Retina (tissue), 1 donor: Measurements from ENCODE around the gene PARD3.

Experiments
- DNase-seq: peaks from one replicate; pipeline ENCODE4 v3.0.0-alpha.2; 2016

The PARD3 gene

DNA sequence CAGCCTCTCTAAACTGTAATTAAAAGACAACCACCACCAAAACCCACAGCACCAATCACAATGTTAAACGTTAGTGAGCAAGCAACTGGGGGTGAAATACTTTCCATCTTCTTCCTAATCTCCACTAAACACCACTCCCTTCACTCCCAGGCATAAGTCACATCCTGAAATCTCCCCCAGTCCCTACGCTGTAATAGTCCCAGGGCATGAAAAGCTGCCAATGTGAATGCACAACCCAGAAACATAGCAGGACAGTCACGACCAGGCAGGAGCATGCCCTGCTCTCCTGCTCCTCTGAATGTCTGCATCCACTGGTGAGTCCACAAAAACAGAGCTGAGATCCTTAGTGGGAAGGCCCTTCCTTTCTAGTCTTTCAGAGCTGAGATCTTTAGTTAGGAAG is 288.9 kb downstream of the PARD3 start:
- DNase-seq: no peak

DNA sequence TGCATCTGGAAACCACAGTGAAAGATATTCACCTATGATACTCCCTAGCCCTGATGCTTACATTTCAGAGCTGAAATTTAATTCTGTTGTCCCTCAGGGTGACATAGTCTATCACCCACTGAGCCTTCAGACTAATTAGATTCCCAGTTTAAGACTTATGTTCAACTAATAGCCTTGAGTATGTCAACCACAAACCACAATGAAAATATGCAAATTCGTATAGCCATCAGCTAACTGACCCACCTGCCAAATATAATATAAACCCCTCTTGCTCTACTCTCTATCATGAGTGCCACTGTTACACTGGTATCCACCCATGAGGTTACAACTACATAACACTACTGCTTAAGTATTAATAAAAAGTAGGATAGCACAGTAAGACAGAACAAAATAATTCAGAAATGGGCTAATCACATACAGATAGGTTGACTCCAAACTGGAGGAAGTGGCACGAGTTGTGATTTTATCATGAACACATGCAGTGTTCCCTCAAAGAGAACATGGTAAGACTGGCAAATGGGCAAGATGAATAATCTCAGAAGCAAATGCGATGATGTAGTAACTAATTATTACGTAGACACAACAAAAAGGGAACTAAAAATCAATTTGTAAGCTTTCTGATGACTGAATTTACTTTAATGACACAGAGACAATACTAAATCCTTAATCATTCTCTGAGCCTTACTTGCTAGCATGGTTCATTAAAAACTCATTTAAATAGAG is 290.6 kb downstream of the PARD3 start:
- no peak for DNase-seq

DNA sequence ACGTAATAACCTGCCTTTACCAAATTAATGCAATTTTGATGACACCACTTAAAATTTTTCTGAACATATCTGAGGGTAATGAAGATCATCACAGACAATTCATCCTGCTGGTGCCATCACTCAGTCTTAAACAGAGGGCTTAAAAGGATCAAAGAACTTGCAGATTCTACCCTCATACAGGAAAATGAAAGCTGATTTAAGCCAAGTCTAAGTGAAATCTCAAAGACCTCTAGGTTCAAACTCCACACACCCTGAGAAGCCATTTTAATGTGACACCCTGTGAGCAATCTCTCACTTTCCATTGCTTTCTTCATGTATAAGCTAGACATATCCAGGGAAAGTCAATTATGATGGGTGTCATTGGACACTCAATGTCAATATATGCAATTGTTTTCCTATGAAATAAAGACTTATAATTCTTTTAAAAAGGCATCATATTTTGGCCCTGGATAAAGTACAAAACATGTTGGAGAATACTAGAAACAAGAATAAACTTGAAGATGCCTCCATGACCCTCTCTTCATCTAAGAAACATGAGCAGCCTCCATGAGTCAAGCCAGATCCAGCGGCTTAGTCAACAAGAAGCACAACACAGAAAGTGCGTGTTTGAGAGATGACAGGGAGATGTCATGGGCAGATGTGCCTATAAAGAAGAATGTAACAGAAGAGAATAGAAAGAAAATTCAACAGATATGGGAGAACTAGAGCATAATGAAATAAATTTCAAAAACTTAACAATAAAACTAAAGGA is 291.9 kb downstream of the PARD3 start:
- DNase-seq: no peak

DNA sequence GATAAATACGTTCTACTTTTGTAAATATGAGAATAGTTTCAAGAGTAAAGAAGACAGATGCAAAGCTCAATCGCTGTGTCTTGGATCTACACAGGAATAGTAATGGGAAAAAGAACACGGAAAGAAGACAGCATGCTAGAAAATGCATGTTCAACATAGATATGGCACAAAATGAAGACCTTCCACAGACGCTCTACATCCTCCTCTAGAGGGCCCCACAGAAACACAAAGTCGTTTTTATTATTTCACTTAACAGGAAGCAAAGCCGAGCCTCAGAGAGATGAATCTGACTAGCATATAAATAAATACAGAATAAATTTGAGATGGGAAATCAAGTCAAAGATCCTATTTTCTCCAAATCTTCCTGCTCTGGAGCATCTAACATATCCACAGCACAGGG is 292.6 kb downstream of the PARD3 start:
- no peak for DNase-seq

DNA sequence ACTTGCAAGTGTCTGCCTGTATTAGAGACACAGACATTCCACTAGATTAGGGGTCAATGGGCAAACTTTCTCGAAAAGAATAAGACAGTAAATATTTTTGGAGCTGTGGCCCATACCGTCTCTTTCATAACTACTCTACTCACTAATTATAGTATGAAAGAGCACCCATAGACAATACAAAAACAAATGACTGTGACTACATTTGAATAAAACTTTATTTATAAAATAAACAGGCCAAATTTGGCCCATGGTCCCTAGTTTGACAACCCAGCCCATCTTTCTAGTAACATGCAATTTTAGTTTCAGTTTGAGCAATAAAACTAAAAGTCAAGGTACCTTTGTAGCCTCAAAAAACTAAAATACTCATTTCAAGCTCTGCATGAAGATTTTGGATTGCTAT is 294.6 kb downstream of the PARD3 start:
- DNase-seq: no peak

DNA sequence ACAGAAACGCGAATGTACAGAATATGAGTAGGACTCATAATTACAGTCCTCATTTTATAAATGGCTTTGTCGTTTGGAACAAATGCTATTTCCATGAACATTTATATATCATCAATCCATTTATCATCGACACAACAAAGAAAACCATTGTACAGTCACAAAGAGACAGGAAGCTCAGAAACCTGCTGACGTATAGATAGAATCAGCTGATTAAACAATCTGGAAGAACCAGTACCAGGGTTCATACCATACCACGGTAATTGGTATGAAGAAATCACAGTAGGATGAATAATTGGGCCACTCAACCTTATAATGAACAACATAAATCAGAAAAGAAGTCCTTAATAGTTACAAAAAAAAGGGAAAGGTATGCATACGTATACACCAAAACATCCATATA is 295.0 kb downstream of the PARD3 start:
- DNase-seq: no peak

DNA sequence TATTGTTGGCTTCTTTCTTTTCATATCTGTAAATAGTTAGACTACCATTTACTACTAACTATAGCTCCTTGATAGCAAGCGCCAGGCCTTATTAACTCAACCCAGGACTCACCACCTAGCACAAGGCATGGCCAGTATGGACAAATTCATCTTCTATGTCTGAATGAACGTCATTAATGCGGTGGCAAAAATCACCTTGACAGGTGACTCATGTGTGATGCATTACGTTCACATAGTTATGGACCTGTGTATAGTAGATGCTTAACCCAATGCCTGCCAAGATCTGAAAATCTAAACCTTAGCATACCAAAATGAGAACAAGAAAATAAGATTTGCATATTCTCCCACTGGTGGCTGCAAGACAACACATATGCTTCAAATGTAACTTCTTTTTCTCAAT is 300.8 kb downstream of the PARD3 start:
- no peak for DNase-seq

DNA sequence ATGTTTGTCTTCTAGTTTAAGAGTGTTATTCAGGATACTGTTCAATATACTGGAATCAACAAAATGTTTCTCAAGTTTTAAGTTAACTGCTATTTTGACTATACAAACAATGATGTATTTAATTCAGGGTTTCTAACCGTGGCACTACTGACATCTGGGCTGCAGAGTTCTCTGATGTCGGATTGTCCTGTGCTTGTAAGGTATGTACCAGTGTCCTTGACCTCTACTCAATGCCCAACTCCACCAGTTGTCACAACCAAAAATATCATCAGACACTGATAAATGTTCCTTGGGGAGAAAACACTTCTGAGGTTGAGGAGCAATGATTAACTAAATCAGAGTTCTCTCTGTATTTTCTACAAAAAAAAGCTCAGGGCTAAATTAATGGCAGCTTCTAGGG is 301.5 kb downstream of the PARD3 start:
- DNase-seq: no peak

DNA sequence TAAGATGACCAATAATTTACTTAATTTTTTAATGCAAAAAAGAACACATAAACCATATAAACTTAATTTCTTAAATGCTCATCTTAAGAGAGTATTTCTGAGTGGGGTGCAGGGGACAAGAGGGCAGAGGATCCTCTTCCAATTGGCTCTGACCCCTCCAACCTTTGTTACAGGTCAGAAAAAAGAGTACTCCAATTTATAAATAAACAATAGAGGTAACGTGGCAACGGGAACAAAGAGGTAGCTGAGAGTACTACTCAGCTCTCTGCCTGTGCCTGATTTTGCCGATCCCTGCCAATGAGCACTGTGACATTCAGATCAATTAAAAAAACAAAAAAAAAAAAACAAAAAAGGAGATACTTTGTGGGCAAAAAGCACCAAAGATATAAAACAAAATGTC is 307.9 kb downstream of the PARD3 start:
- peak; percentile 42 for DNase-seq

DNA sequence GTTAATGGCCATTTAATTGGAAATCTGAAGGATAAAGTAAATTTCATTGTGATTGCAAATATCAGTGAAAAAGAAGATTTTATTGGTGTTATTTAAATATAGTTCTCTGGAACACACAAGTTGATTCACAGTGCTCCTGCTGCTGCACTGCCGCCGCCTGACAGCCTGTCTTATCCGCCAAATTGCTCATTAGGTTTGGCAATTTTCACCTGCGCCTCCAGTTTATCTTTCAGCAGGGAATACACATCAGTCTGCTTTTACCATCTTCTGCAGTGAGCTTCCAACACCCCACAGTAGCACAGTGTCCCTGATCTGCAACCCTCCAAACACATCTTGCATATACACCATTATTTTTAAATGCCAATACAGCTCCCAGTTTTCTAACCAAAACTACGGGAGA is 308.3 kb downstream of the PARD3 start:
- DNase-seq: peak; percentile 25

DNA sequence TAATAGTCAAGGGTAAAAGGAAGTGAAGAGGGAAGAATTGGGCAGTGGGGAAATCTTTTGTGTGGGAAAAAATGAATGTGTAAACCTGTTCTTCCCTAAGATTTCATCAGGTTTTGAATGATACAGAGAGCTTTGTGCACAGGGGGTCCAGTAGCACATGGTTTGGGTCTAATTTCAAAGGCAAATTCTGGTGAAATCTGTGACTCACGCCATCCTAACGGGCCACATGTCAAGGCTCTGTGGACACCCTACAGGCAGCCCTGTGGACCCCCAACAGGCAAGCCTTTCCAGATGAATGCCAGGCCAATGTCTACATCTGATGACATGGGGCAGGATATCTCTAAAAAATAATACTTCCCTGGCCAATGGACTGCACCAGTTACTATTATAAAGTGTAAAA is 309.8 kb downstream of the PARD3 start:
- no peak for DNase-seq

DNA sequence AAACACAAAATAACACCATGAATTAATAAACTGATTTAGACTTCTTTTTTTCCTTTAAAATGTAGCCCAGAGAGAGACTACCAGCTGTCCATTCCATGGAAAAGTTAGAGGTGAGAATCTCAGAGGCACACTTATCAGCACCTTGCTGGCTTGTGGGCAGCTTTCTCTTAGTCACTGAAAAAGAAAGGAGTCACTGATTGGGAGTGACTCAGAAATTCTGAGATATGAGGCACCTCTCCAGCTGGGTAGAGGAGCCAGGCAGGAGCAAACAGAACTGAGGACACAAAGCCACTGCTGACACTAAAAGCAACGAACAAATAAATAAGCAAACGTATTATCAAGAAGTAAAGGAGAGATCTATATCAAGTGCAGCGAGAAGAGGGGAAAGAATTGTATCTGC is 310.6 kb downstream of the PARD3 start:
- DNase-seq: no peak

DNA sequence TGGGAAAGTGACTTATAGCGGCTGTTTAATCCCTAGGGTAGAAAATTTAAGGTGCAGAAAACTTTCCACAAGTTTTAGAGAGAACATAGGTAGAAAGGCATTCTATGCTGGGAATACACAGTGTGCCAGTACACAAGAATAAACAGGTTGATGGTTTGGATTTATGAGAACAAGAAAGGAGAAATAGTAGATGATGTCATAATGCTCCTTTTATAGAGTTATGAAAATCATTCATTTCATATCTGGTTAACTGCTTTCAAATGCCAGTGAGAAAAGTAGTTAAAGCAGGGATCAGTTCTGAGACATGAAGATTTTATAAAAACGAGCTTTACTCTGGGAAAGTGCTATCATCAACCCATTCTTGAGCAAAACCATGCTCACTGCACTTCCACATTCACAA is 311.4 kb downstream of the PARD3 start:
- DNase-seq: no peak

DNA sequence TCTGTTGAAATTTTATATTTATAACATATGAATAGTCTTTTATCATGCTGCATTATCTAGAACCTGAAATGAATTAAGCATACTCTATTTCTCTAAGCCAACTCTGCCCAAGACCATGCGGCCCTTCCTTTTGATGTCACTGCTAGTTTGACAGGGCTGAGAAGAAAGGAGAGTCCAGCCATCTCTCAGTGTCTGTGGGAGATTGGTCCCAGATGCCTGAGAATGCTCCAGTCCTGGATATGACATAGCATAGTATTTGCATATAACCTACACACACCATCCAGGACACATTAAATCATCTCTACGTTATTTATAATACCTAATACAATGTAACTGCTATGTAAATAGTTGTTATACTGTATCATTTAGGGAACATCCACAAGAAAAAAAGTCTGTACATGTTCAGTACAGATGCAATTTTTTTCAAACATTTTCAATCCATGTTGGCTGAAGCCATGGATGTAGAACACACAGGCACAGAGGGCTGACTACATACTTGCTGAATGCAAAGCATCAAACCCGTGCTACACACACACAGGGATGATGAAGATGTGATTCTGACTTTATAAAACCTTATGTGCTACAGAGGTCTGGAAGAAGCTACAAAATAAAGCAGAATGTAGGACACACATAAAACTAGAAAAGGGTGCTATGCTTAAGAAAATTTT is 315.4 kb downstream of the PARD3 start:
- no peak for DNase-seq

DNA sequence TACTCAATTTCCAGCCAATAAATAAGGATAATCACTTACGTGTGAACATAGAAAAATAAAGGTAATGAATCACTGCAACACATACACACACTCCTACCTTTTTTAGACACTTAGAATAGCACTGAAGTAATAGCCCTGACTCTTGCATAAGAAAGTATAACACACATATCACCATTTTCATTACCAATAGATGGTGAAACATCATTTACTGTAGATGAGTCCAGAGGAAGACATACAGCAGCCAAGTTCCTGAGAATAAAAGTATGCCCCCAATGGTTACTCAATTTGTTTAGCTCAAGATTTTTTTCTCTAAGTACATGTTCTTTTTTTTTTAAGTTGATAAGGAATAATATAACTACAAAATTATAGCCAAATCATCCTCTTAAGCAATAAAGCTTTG is 316.3 kb downstream of the PARD3 start:
- no peak for DNase-seq

DNA sequence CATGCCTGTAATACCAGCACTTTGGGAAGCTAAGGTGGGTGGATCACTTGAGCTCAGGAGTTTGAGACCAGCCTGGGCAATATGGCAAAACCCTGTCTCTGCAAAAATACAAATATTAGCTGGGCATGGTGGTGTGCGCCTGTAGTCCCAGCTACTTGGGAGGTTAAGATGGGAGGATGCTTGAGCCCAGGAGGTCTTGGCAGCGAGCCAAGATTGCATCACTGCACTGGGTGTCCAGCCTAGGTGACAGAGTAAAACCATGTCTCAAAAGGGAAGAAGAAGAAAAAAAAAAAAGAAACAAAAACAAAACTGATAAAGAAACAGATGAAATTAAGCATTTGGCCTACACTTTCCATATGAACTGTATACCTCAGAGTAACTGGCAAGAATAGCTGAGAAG is 319.2 kb downstream of the PARD3 start:
- DNase-seq: no peak

DNA sequence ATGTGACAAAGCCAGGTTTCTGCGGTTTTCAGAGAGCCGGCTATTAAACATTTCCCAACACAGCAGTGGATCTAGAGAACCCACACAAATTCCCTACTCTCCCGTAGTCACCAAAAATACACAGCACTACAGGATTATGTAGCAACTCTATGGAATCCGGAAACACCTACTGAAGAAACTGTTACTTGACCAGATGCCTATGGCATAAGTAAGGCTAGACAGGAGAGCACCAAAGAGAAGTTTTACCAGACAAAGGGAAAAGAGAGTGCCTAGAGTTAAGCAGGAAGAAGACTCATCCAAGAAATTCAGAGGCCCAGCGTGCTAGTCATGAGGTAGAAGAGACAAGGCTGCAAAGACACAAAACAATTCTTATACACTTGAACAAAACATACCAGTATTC is 321.1 kb downstream of the PARD3 start:
- DNase-seq: no peak

DNA sequence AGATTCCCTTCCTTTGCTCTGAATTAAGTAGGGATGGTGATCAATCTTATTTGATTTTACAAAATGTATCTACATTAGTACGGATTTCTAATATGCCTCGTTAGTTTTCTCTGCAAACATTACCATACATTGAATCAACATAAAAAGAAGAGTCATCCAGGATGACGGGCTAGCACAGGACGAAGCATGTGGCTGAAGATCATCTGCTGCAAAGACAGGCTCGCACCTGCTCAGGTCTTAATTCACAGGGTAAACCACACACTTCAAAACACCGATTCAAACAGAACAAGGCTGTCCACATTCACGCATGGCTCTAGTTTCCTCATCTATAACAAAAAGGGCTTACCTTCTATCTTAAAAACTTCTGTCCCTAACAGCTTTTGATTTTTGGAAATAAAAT is 323.0 kb downstream of the PARD3 start:
- no peak for DNase-seq

DNA sequence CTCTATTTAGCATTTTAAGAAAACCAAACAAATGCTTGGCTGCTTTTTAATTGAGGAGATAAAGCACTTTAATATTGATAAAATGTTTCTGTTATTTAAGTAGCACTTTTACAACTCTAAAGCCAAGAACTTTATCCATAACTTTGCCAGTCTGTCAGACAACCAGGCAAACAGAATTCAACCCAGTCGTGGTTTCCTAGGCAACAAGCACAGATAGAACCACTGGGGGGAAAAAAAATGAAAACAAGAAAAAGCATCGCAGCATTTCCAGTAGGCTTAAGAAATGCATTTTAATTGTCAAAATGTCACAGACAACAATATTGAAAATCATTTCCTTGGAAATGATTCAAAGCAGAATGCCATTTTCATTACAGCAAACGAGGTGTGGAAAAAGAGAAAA is 323.4 kb downstream of the PARD3 start:
- DNase-seq: peak; percentile 39

DNA sequence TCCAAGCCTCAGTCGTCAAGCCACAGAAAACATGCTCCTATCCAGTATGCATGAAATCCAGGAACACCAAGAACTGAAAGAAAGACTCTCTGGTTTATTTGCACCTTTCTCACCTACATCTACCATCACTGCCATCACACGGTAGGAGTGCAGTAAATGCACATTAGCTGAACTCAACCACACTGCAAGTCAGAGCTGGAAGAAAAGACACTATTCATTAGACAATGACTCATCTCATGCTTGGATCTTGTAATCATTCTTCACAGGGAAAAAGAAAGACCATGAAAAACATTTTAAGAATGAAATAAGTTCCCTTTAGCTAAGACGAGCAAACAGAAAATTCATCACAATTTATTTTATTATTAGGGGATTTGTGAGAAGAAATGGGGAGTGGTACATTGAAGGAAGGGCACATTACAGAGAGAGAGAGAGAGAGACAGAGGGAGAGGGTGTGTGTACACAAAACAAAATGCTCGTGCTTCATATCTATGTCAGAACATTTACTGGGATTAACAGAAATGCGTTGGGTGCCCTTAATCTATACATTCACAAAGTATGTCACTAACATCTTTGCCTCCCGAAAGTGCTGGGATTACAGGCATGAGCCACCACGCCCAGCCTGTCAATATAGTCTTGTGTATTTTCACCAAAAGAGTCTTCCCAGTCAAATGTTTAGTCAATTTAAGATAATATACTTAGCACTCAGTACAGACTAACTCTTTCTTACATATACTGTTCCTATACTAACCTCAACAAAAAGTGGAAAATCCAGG is 324.9 kb downstream of the PARD3 start:
- DNase-seq: no peak

DNA sequence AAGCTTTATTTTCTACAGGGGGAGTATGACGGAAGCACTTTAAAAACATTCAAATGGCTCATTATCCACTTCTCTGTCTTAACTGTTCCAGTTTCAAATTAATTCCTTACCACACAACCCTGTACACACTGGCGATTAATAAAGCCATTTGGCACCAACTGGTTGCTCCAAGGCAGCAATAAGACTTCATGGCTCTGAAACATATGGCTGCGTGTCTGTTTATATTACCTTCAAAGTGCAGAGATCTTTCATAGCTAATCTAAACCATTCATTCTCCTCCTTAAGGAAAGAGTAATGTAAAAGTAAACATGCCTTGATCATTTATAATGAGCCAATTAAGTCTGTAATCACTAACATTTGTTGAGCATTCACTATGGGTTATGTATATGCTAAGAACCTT is 325.7 kb downstream of the PARD3 start:
- no peak for DNase-seq

DNA sequence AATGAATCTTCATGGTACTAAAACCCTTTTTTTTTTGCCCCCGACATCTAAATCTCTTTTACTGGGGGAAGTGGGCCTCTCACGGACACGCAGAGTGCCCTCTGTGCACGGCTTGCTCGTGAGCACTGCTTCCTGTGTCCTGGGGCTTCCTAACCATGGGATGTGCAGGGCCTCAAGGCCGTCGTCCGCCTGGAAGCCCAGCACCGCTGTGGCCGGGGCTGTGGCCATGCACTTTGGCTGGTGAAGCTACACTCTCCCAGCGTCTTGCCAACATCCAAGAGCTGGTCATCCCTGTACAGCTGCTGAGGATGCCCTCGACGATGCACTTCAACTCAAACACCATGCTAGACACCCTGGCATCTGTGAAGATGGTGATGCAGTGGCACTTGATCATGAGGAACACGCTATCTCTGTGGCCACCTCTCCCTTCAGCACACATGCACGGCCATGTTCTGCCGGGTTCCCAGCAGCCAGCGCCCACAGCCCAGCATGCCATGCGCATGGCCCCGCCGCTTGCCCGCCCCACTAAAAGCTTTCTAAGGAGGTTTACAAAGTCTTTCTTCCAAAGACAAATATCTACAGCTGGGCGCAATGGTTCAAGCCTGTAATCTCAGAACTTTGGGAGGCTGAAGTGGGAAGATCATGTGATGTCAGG is 326.5 kb downstream of the PARD3 start:
- no peak for DNase-seq

DNA sequence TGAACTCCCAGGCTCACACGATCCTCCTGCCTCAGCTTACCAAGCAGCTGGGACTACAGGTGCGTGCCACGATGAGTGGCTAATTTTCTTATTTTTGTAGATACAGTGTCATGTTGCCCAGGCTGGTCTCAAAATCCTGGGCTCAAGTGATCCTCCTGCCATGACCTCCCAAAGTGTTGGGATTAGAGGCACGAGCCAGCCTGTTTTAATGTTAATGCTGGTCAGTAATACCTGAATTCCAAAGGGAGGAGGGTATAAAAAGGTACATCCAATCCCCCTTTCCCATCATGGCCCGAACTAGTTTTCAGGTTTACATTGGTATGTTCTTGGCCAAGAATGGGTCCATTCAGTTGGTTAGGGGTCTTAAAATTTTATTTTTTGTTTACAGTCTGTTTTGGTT is 329.1 kb downstream of the PARD3 start:
- no peak for DNase-seq
